Stimulated activated CD4-positive, alpha-beta T cell treated with anti-CD3 and anti-CD28 coated beads, Interleukin-15, amount 100 ng/mL, for 24 hours (primary cell): Measurements from ENCODE around the gene IL13.
"Not testable (repeated sequence)": the region's sequence is repeated elsewhere in the genome, so short reads cannot be mapped to it uniquely, and the experiment has no call there.

ENCODE experiments used
- DNase-seq: peaks from one replicate; pipeline ENCODE4 v3.0.0-alpha.2; 2020

Gene IL13

DNA sequence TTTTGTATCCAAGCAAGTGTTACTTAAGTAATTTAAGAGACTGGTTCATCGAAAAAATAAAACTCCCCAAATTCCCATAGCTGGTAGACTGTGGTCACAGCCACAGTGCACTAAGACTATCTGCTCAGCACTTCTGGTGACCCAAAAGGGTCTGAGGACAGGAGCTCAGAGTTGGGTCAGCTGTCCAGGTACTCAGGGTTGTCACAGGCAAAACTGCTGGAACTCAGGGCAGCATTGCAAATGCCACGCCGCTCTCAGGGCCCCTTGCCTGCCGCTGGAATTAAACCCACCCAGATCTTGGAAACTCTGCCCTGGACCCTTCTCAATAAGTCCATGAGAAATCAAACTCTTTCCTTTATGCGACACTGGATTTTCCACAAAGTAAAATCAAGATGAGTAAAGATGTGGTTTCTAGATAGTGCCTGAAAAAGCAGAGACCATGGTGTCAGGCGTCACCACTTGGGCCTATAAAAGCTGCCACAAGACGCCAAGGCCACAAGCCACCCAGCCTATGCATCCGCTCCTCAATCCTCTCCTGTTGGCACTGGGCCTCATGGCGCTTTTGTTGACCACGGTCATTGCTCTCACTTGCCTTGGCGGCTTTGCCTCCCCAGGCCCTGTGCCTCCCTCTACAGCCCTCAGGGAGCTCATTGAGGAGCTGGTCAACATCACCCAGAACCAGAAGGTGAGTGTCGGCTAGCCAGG lies at the start of gene IL13:
Gene IL13 (plus strand): TSS at position 498 of the 705 bp plus-strand sequence. CDS start 14 bp downstream, at position 512.
- no peak for DNase-seq

DNA sequence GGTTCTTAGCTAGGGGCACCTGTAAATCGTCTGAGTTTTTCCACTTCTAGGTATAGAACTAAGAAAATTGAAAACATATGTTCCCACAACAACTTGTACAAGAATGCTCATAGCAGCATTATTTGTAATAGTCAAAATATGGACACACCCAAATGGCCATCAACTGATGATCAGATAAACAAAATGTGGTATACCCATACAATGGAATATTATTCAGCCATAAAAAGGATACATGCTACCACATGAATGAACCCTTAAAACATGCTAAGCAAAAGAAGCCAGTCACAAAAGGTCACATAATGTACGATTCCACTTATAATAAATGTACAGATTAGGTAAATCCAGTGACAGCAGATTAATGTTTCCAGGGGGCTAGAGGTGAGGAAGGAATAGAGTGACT lies 46.0 kb upstream of the IL13 start:
- DNase-seq: no peak

DNA sequence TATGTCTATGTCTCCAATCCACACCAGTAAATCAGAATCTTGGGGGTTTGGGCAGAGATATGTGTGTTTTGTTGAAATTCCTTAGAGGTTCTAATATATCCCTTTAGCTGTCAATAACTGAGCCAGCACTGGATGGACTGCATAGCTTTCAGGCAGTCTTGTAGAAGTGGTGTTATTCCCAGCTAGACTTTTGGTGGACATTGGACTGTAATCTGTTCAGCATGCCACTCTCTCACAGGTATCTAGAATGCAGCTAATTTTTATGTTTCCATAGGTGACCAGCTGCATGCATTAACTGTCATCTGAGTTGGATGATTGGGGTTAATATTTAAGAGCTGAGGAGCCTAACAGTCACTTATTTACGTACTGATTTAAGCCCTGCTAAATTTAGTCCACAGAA lies 45.1 kb upstream of the IL13 start:
- DNase-seq: no peak

DNA sequence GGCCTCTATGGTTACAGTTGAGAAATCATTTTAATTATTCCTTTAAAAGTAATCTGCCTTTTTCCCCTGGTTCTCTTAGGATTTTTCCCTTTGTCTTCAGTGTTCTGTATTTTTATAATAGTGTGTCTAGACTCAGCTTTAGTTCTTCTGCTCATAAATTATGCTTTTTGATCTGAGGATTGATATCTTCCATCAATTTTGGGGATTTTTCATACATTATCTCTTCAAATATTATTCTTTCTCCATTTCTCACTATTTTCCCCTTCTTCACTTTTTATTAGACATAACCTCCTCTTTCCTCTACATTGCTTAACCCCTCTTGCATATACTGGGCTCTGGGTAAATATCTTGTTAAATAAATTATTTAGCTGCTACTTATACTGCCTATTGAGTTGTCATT lies 36.3 kb upstream of the IL13 start:
- no peak for DNase-seq

DNA sequence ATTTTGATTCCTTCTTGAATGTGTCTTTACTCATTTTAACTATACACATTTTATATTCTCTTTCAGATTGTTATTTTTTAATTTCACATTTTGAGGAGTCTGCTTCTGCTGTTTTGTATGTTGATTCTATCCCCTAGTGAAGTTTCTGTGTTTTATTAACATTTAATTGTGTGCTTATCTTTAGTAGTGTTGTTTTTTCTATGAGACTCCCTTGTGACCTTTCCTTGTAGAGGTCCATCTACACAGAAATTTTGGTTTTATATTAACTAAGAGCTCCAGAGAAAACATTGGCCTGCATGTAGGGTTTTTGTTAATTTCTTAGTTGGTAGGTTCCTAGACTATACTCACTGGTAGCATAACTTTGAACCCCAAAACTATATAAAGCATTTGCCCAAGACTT lies 35.4 kb upstream of the IL13 start:
- DNase-seq: no peak

DNA sequence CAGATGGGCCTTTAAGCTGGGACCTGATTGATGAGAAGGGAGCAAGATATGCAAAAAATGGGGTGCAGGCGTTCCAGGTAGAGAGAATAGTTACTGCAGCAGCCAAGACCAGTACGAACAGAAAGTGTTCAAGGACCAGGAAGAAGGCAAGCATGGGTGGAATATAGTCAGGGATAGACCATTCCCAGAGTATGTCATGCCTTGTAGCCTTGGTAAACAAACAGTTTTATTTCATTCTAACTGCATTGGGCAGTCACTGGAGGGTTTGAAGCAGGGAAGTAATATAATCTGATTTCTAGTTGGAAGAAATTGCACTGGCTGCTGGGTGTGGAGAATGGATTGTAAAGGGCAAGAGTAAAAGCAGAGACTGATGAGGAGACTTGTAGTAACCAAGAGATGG lies 30.5 kb upstream of the IL13 start:
- no peak for DNase-seq

DNA sequence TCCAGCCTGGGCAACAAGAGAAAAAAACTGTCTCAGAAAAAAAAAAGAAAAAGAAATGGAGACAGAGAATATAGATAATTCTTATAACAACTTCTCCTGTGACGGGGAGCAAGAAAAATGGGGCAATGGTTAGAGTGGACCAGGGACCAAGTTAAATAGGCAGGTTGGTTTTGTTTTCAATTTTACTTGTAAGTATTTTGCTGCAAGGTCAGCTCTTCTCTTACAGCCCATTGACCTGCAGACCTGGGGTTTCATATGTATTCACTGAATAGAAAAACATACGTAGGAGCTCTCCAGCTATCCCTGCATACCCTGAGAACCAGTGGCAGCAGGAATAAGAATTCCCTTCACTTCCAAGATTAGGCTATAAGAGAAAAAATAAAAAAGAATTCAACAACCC lies 29.2 kb upstream of the IL13 start:
- no peak for DNase-seq

DNA sequence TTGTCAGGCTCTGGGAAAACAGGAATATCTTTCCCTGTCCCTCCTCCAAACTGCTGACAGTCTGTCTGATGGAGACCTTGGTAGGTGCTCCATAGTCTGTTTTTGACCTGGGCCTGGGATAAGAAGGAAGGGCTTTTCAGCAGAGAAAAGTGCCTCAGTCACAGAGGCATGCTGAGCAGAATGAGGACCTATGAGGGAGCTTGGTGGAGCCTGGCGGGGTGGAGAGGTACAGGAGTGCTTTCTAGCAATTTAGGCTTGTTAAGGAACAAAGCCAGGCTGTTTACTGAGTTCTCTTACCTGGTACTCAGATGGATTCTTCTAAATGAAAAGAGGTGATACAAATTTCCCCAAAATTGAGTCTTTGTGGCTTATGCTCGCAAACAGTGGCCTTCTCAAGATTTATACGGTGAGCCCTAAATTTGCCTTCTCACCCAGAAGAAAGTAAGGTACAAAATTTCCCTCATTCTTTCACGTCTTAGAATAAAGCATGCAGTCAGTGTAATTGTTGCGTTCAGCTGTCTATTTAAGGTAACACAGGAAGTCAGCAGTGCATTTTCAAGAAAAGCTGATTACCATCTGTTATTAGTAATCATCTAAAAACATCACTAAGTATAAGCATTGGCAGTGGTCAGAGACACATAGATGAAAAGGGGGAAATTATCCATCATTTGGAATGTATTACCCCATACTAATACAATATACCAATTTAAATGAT lies 28.6 kb upstream of the IL13 start:
- no peak for DNase-seq

DNA sequence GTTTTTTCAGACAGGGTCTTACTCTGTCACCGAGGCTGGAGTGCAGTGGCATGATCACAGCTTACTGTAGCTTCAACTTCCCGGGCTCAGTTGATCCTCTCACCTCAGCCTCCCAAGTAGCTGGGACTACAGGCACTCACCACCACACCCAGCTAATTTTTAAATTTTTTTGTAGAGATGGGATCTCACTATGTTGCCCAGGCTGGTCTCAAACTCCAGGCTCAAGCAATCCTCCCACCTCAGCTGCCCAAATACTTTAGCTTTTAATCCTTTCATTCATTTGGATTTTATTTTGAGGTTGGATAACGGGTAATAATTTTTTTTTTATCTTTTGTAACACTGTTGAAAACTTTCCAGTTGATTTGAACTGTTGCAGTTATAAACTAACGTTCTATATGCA lies 24.4 kb upstream of the IL13 start:
- DNase-seq: not testable (repeated sequence)

DNA sequence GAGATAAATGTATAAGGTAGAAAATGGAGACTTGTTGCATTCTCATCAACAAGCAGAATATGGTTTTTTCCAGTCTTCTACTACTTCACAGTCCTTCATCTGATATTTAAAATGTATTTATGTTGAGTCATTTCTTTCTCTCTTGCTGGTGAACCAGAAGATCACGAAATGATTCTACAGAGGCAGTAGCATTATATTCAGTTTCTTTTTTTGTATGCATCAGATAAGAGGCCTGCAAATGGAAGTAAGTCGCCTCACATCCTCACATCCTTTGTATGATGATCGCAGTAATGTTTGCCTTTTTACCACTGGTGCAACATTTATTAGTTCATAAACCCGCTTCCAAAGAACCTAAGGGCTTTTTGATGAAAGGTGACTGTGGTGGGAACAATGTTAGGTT lies 22.1 kb upstream of the IL13 start:
- DNase-seq: no peak

DNA sequence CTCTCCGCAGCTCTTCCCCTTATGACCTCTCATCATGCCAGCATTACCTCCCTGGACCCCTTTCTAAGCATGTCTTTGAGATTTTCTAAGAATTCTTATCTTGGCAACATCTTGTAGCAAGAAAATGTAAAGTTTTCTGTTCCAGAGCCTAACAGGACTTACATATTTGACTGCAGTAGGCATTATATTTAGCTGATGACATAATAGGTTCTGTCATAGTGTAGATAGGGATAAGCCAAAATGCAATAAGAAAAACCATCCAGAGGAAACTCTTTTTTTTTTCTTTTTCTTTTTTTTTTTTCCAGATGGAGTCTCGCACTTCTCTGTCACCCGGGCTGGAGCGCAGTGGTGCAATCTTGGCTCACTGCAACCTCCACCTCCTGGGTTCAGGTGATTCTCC lies 20.7 kb upstream of the IL13 start:
- DNase-seq: no peak

DNA sequence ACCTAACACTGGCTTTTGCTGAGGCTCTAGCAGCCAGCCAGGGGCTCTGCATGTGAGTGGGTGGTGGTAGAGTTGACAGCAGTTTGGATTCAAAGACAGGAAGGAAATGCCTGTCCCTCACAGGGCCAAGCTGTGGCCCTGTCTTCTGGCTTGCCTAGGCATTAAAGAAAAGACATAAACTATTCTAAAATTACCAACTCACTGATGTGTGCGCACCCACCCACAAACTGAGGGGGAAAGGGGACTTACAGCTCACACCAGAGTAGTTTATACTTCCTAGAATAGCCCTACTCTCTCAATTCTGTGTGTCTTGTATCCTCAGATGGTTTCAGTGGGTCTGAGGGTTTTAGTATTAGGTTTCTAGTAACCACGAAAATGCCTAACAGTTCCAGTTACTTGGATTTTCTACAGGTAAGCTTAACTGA lies 18.3 kb upstream of the IL13 start:
- DNase-seq: peak; percentile 43

DNA sequence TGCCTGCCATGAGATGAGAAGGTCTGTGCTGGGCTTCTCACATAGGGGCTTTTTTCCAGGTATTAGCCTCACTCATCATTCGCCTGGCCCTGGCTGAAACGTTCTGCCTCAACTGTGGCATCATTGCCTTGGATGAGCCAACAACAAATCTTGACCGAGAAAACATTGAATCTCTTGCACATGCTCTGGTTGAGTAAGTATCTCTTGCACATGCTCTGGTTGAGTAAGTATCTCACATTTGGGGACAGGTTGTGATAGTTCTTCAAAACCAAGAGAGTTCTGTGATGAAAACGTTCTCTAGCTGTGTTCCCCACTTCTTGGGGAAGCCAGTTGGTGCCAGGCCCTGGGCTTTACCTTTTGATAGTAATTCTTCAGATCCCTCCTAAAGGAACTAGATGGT lies 17.4 kb upstream of the IL13 start:
- no peak for DNase-seq

DNA sequence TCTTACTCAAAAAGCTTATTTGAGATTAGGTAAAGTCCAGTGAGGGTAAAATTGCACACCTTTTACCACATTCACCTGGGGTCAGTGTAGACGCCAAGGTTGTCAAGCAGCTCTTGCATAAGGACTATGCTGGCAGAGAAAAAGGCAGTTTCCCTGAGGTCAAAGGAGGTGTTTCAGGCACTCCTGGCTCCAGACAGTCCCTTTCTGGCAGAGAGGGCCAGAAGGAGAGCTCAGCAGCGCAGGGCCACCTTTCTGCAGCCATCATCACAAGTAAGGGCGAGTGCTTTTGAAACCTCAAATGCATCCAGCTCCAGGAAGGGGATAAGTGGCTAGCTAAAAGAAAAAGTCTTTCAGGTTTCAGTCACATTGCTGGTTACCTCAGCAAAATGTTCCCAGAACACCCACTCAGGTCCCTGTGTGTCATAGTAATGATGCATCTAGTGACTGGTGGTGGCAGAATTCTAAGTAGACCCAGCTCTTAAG lies 16.7 kb upstream of the IL13 start:
- peak; percentile 66 for DNase-seq

DNA sequence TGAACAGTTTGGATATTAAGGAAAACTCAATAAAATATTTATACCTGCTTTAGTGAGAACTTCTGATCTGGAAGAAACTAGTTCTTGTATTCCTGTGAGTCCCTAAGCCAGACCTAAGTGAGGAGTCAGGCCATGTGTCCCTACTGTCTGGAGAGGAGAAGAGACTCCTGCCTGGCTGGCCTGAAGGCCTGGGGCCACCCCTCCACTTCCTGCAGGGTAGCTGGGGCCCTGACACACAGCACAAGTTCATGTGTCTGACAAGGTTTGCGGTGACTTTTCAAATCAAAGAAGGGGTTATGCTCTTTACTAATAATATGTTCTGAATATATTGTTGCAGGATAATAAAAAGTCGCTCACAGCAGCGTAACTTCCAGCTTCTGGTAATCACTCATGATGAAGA lies 16.1 kb upstream of the IL13 start:
- no peak for DNase-seq

DNA sequence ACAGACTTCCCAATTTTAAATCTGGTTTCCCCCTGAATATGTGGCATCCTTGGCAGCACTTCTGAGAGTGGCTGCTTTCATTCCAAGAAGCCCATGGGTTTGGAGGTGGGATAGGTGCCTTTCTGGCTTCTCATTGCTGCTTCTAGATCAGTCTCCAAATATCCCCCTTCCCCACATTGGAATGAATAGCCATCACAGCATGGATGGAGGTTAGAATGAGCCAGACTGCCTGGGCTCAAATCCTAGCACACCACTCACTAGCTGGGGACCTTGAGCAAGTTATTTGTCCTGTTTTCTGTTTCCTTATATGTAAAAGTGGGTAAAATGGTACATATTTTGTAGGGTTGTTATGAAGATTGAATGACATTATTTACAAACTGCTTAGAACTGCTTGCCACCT lies 13.8 kb upstream of the IL13 start:
- DNase-seq: no peak

DNA sequence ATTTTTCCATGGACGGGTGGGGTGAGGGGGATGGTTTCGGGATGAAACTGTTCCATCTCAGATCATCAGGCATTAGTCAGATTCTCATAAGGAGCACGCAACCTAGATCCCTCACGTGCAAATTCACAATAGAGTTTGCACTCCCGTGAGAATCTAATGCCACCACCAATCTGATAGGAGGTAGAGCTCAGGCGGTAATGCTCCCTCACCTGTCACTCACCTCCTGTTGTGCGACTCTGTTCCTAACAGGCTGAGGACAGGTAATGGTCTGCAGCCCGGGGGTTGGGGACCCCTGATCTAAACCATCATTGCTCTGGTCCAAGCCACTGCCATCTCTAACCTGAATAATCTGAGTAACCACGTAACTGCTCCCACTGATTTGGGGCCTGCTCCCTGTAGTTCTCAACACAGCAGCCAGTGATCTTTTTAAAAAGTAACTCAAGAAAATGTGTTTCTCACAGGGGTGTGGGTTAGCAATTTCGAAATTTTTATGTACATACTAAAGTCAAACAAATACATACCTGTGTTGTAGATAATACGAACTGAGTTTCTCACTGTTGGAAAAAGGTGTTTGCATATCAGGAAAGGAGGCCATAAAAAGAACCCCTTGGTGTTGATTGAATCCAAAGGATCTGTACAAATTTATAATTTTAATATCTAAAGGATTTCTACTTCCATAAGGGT lies 11.2 kb upstream of the IL13 start:
- no peak for DNase-seq

DNA sequence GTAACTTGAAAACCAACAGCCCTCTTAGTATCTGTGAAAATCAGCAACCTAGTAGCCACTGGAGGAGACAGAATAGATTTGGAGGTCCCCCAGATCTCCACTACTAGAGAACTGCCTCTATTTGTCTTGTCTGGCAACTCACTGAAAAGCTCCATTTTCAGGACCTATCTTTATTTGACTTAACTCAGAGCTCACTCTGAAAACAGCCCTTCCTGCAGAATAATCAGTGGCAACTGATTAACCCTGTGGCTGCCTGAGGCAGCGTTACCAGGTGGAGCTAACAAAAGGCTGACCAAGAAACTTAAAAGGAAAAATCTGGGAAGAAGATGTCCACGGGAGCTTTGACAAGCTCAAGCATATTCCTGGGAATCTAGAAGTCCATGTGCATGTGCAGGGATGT lies 10.5 kb upstream of the IL13 start:
- DNase-seq: no peak

DNA sequence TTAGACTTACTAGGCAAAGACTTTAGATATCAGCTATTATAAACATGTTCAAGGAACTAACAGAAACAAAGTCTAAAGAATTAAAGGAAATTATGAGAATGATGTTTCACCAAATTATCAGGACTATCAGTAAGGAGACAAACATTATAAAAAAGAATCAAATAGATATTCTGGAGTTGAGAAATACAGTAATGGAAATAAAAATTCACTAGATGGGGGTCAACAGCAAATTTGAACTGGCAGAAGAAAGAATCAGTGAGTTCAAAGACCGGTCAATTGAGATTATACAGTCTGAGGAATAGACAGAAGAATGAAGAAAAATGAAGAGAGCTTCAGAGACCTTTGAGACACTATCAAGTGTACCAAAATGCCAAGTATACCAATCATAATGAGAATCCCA lies 9.6 kb upstream of the IL13 start:
- DNase-seq: no peak

DNA sequence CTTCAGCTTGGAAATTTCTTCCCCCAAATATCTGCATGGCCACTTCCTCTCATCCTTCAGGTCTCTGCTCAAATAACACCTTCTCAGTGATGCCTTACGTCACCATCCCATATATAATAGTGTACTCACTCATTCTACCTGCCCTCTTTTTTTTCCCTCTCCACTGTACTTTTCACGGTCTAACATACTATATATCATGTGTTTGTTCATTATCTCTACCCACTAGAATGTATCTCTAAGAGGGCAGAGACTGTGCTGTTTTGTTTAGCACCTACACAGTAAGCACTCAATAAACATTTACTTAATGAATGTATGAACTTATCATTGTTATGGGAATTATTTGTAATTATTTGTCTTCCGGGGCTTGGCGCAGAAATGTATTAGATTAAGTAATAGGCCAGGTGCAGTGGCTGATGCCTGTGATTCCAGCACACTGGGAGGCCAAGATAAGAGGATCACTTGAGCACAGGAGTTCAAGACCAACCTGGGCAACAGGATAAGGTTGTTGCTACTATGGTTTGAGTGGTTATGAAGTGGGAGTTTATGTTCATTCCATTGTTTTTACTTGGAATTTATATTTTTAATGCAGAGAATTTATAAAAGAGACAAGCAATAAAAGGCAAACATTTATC lies 6.0 kb upstream of the IL13 start:
- no peak for DNase-seq

DNA sequence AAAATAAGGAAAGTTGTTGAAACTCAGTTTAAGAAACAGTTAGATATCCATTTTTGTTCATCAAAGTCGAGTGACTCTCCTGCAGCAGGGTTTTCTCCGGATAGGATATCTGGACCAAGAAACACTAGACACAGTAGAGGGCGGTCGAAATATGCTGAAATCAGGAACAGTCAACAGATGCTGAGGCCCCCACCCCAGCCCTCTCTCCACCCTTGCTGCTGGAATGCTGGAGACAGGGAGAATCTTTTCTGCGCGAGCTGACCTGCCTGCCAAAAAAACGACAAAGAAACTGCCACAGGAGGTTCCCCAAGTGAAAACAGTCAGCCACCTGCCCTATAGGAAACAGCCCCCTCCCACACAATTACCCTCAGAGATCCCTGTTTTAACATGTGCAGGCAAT lies 4.3 kb upstream of the IL13 start:
- DNase-seq: no peak

DNA sequence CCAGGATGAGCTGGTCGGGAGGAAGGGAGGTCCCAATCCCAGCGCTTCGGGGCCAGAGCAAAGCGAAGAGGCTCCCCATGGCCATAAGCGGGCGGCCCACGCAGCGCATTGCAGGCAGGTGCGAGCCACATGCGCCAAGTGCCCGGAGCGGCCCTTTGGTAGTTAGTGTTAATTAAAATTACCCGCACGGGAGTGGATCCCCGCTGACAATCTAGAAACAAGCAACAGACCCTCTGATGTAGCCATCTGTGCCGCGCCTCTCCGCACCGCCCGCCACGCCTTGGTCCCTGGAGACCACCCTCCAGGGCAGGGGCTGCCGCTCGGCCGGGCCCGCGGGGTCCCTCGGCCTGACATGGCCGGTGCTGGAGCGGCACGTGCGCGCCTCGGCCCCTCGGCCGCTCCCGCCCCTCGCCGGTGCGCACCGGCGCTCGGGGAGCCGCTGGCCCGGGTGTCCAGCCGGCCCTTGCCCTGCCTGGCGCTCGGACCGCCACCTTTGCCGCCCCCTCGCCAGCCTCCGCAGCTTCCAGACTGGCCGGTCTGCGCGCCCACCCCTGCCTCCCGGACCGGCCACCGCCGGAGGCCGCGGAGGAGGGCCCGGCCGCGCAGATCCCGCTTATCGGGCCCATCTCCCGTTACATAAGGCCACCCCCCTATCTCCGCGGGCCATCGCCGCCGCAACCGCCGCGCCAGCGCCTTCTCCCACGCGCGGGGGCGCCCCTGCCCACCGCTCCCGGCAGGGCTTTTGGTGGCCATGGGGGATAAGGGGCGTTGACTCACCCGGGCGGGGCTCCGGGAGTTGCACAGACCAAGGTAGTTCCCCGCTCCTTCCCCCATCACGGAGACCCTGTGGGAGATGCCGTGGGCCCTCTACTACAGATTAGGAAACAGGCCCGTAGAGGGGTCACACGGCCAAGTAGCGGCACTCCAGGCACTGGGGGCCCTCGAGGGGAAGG lies 1.9 kb upstream of the IL13 start:
- DNase-seq: peak; percentile 63
